Measurements from ENCODE around the gene EIF2AK3.

EIF2AK3 gene

GRCh38 chr2:88582030-88582429, 45.2 kb downstream of the EIF2AK3 start:
- ChIA-PET CTCF (interaction anchor here (1.3 to 2.2 kb wide), 2 partner anchors 11 to 90 kb away, joined by 5 to 8 read pairs; no protein-coding TSS in a partner anchor), POLR2A (no interaction called here)
- TF ChIP-seq ZNF433 (tag by site-specific recombination; IDR thresholded peaks at IDR 0.05; ENCODE audit: low read depth) (no peak), ZNF404 (tag by site-specific recombination; IDR thresholded peaks at IDR 0.05) (no peak), OVOL3 (tag by site-specific recombination; IDR thresholded peaks at IDR 0.05) (no peak), PRDM4 (tag by site-specific recombination; IDR thresholded peaks at IDR 0.05) (no peak), WT1 (tag by site-specific recombination; IDR thresholded peaks at IDR 0.05) (no peak), GLI2 (tag by site-specific recombination; IDR thresholded peaks at IDR 0.05; ENCODE audit: borderline replicate concordance, low read depth) (no peak), ZSCAN18 (tag by site-specific recombination; IDR thresholded peaks at IDR 0.05) (no peak), GFI1B (tag by site-specific recombination; IDR thresholded peaks at IDR 0.05) (no peak)
- Histone ChIP-seq H3K4me1 (ENCODE audit: control insufficient read depth, insufficient read depth, low read length) (no peaks in the 10 kb centered on the region), H3K4me3 (ENCODE audit: low read depth, low read length) (no peak overlapping the region), H3K36me3 (ENCODE audit: control insufficient read depth in 2 of 2, insufficient read depth in 1 of 2, low read length in 2 of 2) (peaks cover 28 to 47% of the 10 kb centered on the region in 2 experiments), H3K9me3 (ENCODE audit: control insufficient read depth, insufficient read depth, low read depth, low read length) (no peaks in the 10 kb centered on the region), H3K27ac (ENCODE audit: extremely low read depth, low read depth, low read length) (no peak overlapping the region)

GRCh38 chr2:88580088-88580487, 47.2 kb downstream of the EIF2AK3 start:
- Histone ChIP-seq H3K27ac (ENCODE audit: extremely low read depth, low read depth, low read length) (no peak overlapping the region), H3K9me3 (ENCODE audit: control insufficient read depth, insufficient read depth, low read depth, low read length) (no peaks in the 10 kb centered on the region), H3K4me1 (ENCODE audit: control insufficient read depth, insufficient read depth, low read length) (no peaks in the 10 kb centered on the region), H3K4me3 (ENCODE audit: low read depth, low read length) (no peak overlapping the region), H3K36me3 (ENCODE audit: control insufficient read depth in 2 of 2, insufficient read depth in 1 of 2, low read length in 2 of 2) (peaks cover 27 to 54% of the 10 kb centered on the region in 2 experiments)
- ChIA-PET POLR2A (no interaction called here), CTCF (interaction anchor here (0.5 to 2.4 kb wide), 6 partner anchors 10 to 109 kb away, joined by 3 to 15 read pairs (median 5); no protein-coding TSS in a partner anchor)
- no peak for TF ChIP-seq SCRT1 (tag by site-specific recombination; IDR thresholded peaks at IDR 0.05; ENCODE audit: borderline replicate concordance)
- TF ChIP-seq ZSCAN23 (tag by site-specific recombination; IDR thresholded peaks at IDR 0.05) = no peak
- TF ChIP-seq HOXD13 (CRISPR knock-in tag; IDR thresholded peaks at IDR 0.05; ENCODE audit: borderline replicate concordance) = no peak
- TF ChIP-seq MEIS1 (CRISPR knock-in tag; IDR thresholded peaks at IDR 0.05; ENCODE audit: borderline replicate concordance) = no peak
- no peak for TF ChIP-seq SETDB1 (IDR thresholded peaks at IDR 0.05; ENCODE audit: insufficient read length, low read length)
- TF ChIP-seq ZNF280D (tag by site-specific recombination; IDR thresholded peaks at IDR 0.05) = no peak
- no peak for TF ChIP-seq ZNF785 (tag by site-specific recombination; IDR thresholded peaks at IDR 0.05)
- no peak for TF ChIP-seq ZNF549 (tag by site-specific recombination; IDR thresholded peaks at IDR 0.05)
- TF ChIP-seq YY1 (tag by site-specific recombination; IDR thresholded peaks at IDR 0.05) = no peak
- no peak for TF ChIP-seq ZFHX2 (tag by site-specific recombination; conservative IDR thresholded peaks at IDR 0.05)
- no peak for TF ChIP-seq ZNF404 (tag by site-specific recombination; IDR thresholded peaks at IDR 0.05)
- TF ChIP-seq ZNF76 (tag by site-specific recombination; IDR thresholded peaks at IDR 0.05; ENCODE audit: borderline replicate concordance, low read depth) = no peak
- TF ChIP-seq ZNF16 (tag by site-specific recombination; IDR thresholded peaks at IDR 0.05; ENCODE audit: low read depth) = no peak
- no peak for TF ChIP-seq ZNF704 (tag by site-specific recombination; IDR thresholded peaks at IDR 0.05)
